ENCODE results near the gene KRTAP25-1.

KRTAP25-1 gene

DNA sequence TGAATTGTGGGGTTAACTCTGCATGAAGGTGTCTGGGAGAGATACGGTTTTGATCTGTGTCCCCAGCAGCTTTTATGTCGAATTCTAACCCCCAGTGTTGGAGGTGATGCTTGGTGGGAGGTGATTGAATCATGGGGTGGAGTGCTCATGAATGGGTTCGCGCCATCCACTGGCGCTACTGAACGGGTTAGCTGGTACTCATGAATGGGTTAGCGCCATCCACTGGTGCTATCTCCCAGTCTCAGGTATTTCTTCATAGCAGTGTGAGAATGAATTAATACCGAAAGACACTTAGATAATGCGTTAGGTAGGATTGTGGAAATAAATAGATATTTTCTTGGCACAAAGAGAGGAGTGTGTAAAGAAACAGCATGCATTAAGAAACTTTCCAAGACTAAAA is 40.5 kb downstream of the KRTAP25-1 start:
- no peak for DNase-seq

DNA sequence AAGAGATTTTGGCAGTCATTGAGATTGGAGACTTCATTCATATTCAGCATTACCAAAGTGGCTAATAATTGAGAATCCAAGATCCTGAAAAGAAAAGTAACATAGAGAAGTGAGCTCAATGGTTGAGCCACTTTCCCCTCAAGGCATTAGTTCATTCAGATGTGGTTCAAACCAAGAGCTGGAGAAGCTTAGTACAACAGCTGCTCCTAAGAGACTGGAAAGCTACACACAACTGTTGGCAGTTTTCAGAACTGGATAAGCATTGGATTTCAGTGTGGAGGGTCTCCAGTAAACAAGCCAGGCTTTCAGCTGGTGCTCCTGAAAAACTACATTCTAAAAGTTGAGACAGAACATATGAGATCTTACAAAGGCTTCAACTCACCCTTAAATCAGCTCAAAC is 44.3 kb downstream of the KRTAP25-1 start:
- no peak for DNase-seq

- no peak for DNase-seq
Measured at GRCh38 chr21:30243691-30244090, 45.6 kb downstream of the KRTAP25-1 start.

DNA sequence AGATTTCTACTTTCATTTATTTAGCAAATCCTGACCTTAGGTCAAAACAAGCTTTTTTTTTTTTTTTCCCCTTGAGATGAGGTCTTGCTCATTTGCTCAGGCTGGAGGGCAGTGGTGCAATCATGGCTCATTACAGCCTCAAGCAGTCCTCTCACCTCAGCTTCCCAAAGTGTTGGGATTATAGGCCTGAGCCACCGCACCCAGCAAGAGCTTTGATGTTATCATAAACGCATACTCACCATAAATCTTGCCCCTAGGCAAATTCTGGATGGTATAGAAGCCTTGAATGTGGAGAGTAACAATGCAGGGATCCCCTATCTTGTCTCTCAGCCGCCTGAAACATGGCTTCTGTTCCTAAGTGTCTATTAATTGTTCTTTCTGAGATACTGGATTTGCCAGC is 48.7 kb downstream of the KRTAP25-1 start:
- DNase-seq = no peak

All from AML-193 (cell line).